Right lobe of liver (tissue), 6 donors: ENCODE measurements around the gene FIBIN. TPM values are rescaled to one million over a fixed set of nuclear protein-coding genes. Genes with fewer than 3 reads are reported as not detected.
"Not testable (repeated sequence)": the region's sequence is repeated elsewhere in the genome, so short reads cannot be mapped to it uniquely, and the experiment has no call there.

Experiments
- ATAC-seq, 4 donors: fragments of 200-7000 bp; cut with Tn5 transposase; one replicate each; pipeline ENCODE4 v1.9.1; 2020; ENCODE audit warnings: mild to moderate bottlenecking in 4 of 4, moderate library complexity in 4 of 4
- DNase-seq, 3 donors: peaks; one replicate each; pipeline ENCODE4 v3.0.0-alpha.2; 2020
- H3K27ac ChIP-seq, 3 donors: fragments of 200-600 bp; one replicate each; pipeline ENCODE4 v1.8.0; 2022
- H3K27me3 ChIP-seq, 2 donors: fragments of 200-600 bp; one replicate each; pipeline ENCODE4 v1.8.0; 2022
- H3K36me3 ChIP-seq, 4 donors: fragments of 200-600 bp; sonication (generic) in 1 of 4; one replicate each; pipeline versions ENCODE4 v1.5.1 to v1.8.0; 2017 to 2022; ENCODE audit warnings: control low read depth in 1 of 4
- H3K4me1 ChIP-seq, 4 donors: fragments of 200-600 bp; sonication (generic) in 1 of 4; one replicate each; pipeline versions ENCODE4 v1.5.1 to v1.8.0; 2017 to 2022; ENCODE audit warnings: control low read depth in 1 of 4
- H3K4me3 ChIP-seq, 3 donors: fragments of 200-600 bp; one replicate each; pipeline ENCODE4 v1.8.0; 2022
- H3K9me3 ChIP-seq, 4 donors: fragments of 200-600 bp; sonication (generic) in 1 of 4; one replicate each; pipeline versions ENCODE4 v1.5.1 to v1.8.0; 2017 to 2022; ENCODE audit warnings: control low read depth in 1 of 4
- POLR2A ChIP-seq: fragments of 450-650 bp; IDR thresholded peaks from one replicate; pipeline ENCODE4 v1.6.1; 2017; ENCODE audit warnings: antibody characterized with exemption, mild to moderate bottlenecking
- WGBS: methylation state at CpG from one replicate; pipeline ENCODE4 v1.1.6; 2018; ENCODE audit warnings: low coverage, low lambda C conversion rate; ENCODE audit not compliant: insufficient coverage; ENCODE audit errors: missing lambda C conversion rate; 5-methylcytosine and 5-hydroxymethylcytosine counted together
- intact Hi-C, 2 donors: fragments of 100-400 bp; cut with DNase I; formaldehyde crosslinking; loops; one replicate each; pipeline versions ENCODE4 v1.11.2 to v1.14.1; 2022
- total RNA-seq, 6 experiments: library from RNA; depleted of rRNA in 2 of 6; stranded (reverse); fragments of >200 nt in 2 of 6; fragmentation: NEBNext Ultra II Directional in 3 of 6; extraction: Animal tissue kit (Norgen Biotek cat#: 25700) in 3 of 6; gene quantifications; one replicate each; pipeline versions ENCODE4 v1.1.0 to v1.2.4, GENCODE V29; 2016 to 2023
- TF ChIP-seq, protein P1 (sequence below), 4 donors: fragments of 200-600 bp in 3 of 4; fragments of 450-650 bp in 1 of 4; IDR thresholded peaks; one replicate each; pipeline versions ENCODE4 v1.5.1 to v1.8.0; 2016 to 2022; ENCODE audit warnings: antibody characterized with exemption in 4 of 4, mild to moderate bottlenecking in 2 of 4
- donor health status: DM: no; HTN: yes; CAD: no.
- donor health status: DM: no; HTN: no; CAD: no.
- donor health status: DM: no; HTN: no; CAD: no.
- donor health status: DM: no; HTN: yes; CAD: no.
- donor health status: DM: no; HTN: yes; CAD: no.

The FIBIN gene
- total RNA-seq, 6 experiments from 2014 or later, result 0.87 to 1.6 (median 1.1) TPM

DNA sequence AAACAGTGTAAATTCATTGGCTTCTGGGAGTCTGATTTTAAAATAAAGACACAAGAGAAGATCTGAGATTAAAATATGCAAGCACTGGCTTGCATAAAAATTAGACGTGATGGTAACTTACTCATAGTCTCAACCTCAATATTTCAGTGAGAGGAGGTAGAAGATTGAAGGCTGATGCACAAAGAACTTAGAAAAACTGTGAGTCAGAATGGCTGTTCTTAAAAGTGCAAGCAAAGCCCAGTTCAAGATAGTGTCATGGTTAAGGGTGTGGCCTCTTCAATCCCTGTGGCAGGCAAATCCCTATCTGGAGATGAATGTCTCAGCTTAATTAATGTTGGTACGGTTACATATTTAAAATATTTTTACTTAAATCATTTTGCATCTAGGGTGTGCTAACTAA lies 33.6 kb upstream of the FIBIN start:
- Histone ChIP-seq H3K4me3 (no peak overlapping the region), H3K4me1 (no peaks in the 10 kb centered on the region), H3K27me3 (no peaks in the 10 kb centered on the region), H3K36me3 (no peaks in the 10 kb centered on the region), H3K9me3 (no peaks in the 10 kb centered on the region), H3K27ac (no peak overlapping the region)
- no peak for TF ChIP-seq POLR2A
- TF ChIP-seq, protein P1, sequence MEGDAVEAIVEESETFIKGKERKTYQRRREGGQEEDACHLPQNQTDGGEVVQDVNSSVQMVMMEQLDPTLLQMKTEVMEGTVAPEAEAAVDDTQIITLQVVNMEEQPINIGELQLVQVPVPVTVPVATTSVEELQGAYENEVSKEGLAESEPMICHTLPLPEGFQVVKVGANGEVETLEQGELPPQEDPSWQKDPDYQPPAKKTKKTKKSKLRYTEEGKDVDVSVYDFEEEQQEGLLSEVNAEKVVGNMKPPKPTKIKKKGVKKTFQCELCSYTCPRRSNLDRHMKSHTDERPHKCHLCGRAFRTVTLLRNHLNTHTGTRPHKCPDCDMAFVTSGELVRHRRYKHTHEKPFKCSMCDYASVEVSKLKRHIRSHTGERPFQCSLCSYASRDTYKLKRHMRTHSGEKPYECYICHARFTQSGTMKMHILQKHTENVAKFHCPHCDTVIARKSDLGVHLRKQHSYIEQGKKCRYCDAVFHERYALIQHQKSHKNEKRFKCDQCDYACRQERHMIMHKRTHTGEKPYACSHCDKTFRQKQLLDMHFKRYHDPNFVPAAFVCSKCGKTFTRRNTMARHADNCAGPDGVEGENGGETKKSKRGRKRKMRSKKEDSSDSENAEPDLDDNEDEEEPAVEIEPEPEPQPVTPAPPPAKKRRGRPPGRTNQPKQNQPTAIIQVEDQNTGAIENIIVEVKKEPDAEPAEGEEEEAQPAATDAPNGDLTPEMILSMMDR (IDR thresholded peaks at IDR 0.05), result no peak
- no peak for DNase-seq
- intact Hi-C loops, result no loop called here
- ATAC-seq, result no peak
- 84% methylated on average over 2 of the region's 2 CpGs for WGBS

DNA sequence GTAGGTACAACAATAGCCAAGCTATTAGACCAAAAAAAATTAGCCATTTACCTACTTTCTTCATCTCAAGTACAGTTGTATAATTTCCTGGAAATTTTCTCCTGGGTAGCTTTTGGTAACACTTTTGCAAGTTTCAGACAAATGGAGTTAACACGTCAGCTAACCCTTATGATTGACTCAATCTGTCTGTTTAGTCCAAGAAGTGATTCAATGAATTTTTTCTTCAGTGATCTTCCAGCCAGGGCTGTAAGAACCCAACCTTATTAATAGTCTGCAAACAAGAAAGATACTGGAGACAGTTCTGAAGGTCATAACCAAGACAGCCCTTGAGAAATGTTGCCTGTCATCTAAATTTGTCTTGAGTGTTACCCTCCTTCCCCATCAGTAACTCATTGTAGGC lies 30.1 kb upstream of the FIBIN start:
- ATAC-seq (no peak), DNase-seq (no peak)
- H3K36me3 ChIP-seq, result no peaks in the 10 kb centered on the region
- WGBS, result 67% methylated on average over 1 of the region's 1 CpG
- no peak overlapping the region for H3K4me3 ChIP-seq
- H3K9me3 ChIP-seq, result no peaks in the 10 kb centered on the region
- intact Hi-C loops, result no loop called here
- no peak overlapping the region for H3K27ac ChIP-seq
- H3K27me3 ChIP-seq, result no peaks in the 10 kb centered on the region
- no peaks in the 10 kb centered on the region for H3K4me1 ChIP-seq
- TF ChIP-seq, protein P1 (IDR thresholded peaks at IDR 0.05), result no peak
- TF ChIP-seq POLR2A, result no peak

DNA sequence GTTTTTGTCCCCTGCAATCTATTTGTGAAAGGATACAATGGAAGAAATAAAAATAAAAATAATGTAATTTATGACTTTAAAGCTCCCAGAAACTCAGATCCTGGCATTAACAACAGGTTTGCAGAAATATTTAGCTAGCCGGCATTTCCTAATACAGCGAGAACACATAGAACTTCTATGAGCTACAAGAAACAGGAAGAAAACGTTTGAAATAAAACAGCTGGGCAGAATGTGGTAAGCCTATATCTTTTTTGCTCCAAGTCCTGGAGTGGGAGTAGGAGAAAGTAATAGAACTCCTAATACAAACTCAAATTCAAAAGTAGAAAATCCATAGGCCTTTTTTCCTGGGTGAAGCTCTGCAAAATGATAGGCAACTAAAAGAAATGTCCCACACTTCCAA lies 29.6 kb upstream of the FIBIN start:
- Histone ChIP-seq H3K27me3 (no peaks in the 10 kb centered on the region), H3K9me3 (no peaks in the 10 kb centered on the region), H3K4me1 (no peaks in the 10 kb centered on the region), H3K27ac (no peak overlapping the region), H3K4me3 (no peak overlapping the region), H3K36me3 (no peaks in the 10 kb centered on the region)
- intact Hi-C loops, result no loop called here
- WGBS, result 50% methylated on average over 3 of the region's 3 CpGs
- ATAC-seq (no peak), DNase-seq (no peak)
- TF ChIP-seq, protein P1 (IDR thresholded peaks at IDR 0.05), result no peak
- no peak for TF ChIP-seq POLR2A

DNA sequence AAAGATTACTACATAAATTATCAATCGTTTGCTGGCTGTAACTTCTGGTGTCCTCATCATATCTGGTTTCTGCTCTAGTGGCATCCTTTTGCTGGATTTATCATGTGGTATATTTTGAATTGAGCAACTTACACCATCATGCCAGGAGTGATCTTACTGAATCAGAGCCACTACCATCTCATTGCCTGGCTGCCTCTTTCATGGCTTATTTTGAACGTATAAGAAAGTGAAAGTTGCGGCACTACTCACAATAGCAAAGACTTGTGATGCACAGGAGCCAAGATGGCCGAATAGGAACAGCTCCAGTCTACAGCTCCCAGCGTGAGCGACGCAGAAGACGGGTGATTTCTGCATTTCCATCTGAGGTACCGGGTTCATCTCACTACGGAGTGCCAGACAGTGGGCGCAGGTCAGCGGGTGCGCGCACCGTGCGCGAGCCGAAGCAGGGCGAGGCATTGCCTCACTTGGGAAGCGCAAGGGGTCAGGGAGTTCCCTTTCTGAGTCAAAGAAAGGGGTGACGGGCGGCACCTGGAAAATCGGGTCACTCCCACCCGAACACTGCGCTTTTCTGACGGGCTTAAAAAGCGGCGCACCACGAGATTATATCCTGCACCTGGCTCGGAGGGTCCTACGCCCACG lies 28.9 kb upstream of the FIBIN start:
- H3K36me3 ChIP-seq, ATAC-seq, H3K4me1 ChIP-seq, DNase-seq, H3K9me3 ChIP-seq, H3K4me3 ChIP-seq, intact Hi-C loops, H3K27me3 ChIP-seq, H3K27ac ChIP-seq: not testable (repeated sequence)
- 92% methylated on average over 18 of the region's 32 CpGs for WGBS

DNA sequence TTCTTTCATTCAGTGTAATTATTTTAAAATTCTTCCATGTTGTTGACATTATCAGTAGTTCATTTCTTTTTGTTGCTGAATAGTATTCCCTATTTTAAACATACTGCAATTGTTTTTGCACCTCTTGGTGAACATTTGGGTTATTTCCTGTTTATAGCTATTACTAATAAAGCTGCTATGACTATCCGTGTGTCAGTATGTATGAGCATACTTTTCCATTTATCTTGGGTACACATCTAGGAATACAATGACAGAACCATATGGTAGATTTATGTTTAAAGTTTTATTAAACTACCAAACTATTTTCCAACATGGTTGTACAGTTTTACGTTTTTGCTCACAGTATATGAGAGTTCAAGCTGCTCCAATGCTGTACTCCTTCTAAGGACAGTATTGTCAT lies 22.0 kb upstream of the FIBIN start:
- WGBS, result 69% methylated on average over 2 of the region's 2 CpGs
- TF ChIP-seq POLR2A, result no peak
- TF ChIP-seq, protein P1 (IDR thresholded peaks at IDR 0.05), result no peak
- no peak overlapping the region for H3K27ac ChIP-seq
- no peak overlapping the region for H3K4me3 ChIP-seq
- H3K36me3 ChIP-seq, result no peaks in the 10 kb centered on the region
- H3K27me3 ChIP-seq, result no peaks in the 10 kb centered on the region
- peaks cover 0 to 4% (median 0%) of the 10 kb centered on the region in 4 donors for H3K9me3 ChIP-seq
- no peaks in the 10 kb centered on the region for H3K4me1 ChIP-seq
- intact Hi-C loops, result no loop called here
- ATAC-seq (no peak), DNase-seq (no peak)
